Measurements from ENCODE around the gene CHST11.
A peak's percentile ranks its signal among the peaks of the same experiment; 100 is the strongest.
"Not testable (repeated sequence)": the region's sequence is repeated elsewhere in the genome, so short reads cannot be mapped to it uniquely, and the experiment has no call there.

The CHST11 gene

GRCh38 chr12:104779134-104779533, 322.4 kb downstream of the CHST11 start:
- DNase-seq = no peak

DNA sequence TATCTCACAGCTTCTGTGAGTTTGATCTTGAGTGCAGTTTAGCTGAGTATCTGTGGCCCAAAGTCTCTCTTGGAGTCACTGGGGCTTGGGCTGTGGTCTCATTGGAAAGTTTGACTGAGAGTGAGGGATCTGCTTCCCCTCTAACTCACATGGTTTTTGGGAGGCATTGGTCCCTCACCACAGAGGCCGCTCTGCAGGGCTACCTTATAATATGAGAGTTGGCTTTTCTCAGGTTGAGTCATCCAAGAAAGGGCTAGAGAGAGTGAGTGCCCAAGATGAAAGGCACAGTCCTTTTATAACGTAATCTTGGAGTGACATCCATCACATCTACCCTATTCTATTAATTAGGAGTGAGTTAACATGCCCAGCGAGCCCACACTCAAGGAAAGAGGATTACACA, 325.5 kb downstream of the CHST11 start:
- DNase-seq = no peak

GRCh38 chr12:104784592-104784991, 327.8 kb downstream of the CHST11 start:
- DNase-seq = no peak

DNA sequence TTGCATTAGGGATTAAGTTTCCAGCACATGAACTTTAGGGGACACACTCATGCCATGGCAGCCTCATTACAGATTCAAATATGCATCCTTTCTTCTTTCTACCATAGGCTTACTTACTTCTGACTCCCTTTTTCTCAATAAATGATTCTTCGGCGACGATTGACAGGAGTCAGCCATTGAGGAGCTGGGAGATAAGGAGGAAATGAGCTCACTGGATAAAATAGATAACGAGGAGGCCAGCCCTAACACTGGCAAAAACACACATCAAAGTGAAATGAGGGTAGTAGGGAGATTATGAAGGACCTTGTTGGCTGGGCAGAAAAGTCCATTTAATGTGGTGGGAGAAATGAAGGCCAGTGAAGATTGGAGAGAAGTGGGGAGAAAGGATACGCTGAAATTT, 329.1 kb downstream of the CHST11 start:
- no peak for DNase-seq

DNA sequence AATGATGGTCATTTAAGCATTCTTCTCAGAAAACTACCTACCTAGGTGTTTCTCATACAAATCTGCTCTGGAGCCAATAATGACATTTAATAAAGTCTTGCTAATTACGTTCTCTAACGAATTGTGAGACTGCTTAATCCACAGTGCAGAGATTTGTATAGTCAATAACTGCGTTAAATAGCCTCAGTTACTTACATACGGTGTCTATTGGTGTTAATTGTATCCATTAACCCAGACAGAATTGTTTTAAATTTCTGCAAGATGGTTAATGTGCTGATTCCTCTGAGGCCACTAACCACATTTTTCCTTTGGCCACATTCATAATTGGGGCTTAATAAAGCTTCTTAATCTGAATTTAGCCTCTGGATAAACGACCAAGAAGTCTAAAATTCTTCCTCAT, 329.6 kb downstream of the CHST11 start:
- no peak for DNase-seq

GRCh38 chr12:104788840-104789271, 332.1 kb downstream of the CHST11 start:
- peak; percentile 40 to 45 for DNase-seq

DNA sequence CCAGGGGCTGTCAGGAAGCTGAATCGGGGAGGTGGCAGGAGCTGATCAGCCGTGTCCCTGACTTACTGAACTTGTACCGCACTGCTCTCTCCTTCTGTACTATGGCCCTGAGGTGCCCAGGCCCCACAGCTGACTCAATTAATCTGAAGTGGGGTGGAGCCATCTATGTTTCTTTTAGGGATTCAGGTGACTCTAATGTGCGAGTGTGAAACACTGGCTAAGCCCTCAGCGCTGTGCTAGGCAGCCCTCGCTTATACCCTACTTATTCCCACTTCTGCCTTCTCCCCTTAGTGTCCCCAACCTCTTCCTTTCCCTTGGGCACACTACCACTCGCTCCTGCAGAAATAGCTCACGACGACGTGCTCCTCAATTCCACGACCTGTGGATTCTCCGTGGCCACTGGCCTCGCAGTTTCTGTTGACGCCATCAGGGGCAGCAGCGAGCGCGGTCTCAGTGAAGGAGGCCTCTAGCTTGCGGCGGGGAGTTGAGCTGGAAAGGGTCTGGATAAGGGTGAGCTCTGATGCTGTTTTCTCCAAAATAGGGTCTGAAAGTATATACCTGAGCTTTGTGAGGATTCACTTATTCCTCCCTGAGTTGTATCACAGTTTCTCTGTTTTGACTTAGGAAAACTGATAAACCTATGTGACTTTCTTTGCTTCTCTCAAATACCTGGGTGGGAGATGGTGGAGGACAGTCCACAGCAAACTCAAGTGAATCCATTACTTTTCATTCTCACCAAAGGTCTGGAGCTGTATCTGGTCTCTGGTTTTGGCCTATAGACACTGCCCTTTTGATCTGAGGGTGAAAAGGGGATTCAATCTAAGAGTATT, 333.8 kb downstream of the CHST11 start:
- DNase-seq = peak in 1 of 2 donors; percentile 24

DNA sequence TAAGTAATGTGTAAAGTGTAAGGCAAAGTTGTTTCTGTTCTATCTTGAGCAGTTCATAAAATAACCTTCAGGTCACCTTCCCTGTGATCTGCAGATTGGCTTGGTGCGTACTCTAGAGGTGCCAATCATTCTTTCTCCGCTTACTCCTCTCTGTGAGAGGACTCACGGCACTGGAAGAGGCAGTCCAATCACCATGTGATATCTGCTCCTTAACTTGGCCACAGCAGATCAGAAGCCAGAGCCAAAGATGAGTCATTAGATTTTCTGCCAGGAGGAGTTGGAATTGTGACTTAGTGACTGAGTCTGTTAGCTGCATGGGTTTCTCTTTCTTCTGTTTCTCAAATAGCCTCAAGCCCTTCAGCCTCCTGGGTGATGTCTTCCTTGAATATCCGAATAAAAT, 335.8 kb downstream of the CHST11 start:
- no peak for DNase-seq

GRCh38 chr12:104793285-104793684, 336.5 kb downstream of the CHST11 start:
- no peak for DNase-seq

- DNase-seq = no peak
Observed at GRCh38 chr12:104793968-104794367, 337.2 kb downstream of the CHST11 start.

DNA sequence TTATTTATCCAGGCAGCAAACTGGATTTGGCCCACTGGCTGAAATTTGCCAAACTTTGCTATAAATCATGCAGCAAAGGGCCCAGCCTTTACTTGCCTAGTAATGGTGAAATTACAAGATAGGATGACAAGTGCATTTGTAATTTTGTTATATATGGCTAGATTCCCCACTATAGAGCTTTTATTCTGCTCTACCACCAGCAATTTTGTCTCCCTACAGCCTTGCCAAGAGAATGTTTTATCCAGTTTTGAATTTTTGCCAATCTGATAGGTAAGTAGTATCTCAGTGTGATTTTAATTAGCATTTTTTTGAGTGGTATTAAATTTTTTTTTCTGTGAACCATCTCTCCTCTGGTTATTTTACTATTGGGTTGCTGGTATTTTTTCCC, 339.7 kb downstream of the CHST11 start:
- no peak for DNase-seq

DNA sequence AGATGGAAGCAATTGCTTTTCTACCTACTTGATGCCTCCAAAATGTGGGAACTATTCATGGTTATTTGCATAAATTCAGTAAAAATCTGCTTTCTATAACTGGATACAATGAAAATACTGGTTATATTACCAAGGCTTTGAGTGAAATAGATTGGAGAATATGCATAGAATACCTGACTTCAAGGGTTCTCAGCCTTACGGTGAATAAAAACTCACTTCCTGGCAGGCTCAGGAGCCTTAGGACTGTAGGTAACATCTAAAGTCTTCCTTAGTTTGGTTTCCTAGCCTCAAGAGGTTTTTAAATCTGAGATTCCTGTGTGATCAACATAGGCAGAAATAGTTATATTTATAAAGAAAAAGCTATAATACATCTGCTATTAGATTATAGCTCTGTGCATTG, 342.7 kb downstream of the CHST11 start:
- DNase-seq = no peak

GRCh38 chr12:104801005-104801404, 344.3 kb downstream of the CHST11 start:
- DNase-seq = no peak

DNA sequence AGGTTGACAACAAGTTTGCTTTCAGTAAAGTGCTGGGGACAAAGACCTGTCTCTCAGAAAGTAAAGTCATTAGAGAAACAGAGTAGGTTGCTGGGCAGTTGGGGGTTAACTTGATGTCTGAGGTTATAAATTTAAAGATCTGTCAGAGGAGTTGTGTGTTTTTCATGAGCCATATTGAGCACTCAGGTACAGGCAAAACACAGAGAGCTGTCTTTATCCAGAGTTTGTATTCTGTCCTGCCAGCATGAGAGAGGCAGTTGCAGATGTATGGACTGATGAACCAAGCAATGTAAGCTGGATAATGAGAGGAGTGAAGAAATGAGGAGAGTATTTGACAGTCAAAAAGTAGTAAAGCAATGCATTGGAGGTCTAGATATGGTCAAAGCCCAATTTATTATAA, 344.7 kb downstream of the CHST11 start:
- DNase-seq = no peak

GRCh38 chr12:104802208-104802607, 345.5 kb downstream of the CHST11 start:
- DNase-seq = peak in 1 of 2 donors; percentile 16

DNA sequence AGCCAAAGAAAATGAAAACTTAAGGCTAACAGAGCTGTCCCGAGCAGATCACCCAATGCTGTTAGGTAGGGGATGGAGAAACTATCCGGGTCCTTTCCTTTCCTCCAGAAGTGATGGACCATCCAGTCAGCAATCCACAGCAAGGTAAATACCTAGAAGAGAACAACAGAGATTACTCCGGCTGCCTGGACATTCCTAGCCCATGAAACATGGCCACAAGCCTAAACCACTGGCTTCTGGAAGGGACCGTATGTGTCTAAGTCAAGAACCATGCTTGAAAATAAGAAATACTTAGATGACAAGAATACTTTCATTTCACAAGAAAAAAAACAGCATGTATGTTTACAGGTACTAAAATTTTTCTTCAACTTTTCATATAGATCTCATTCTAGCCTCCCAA, 348.4 kb downstream of the CHST11 start:
- DNase-seq = no peak

DNA sequence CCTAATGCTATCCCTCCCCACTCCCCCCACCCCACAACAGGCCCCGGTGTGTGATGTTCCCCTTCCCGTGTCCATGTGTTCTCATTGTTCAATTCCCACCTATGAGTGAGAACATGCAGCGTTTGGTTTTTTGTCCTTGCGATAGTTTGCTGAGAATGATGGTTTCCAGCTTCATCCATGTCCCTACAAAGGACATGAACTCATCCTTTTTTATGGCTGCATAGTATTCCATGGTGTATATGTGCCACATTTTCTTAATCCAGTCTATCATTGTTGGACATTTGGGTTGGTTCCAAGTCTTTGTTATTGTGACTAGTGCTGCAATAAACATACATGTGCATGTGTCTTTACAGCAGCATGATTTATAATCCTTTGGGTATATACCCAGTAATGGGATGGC, 349.4 kb downstream of the CHST11 start:
- DNase-seq = not testable (repeated sequence)

GRCh38 chr12:104809251-104809650, 352.5 kb downstream of the CHST11 start:
- DNase-seq = no peak

DNA sequence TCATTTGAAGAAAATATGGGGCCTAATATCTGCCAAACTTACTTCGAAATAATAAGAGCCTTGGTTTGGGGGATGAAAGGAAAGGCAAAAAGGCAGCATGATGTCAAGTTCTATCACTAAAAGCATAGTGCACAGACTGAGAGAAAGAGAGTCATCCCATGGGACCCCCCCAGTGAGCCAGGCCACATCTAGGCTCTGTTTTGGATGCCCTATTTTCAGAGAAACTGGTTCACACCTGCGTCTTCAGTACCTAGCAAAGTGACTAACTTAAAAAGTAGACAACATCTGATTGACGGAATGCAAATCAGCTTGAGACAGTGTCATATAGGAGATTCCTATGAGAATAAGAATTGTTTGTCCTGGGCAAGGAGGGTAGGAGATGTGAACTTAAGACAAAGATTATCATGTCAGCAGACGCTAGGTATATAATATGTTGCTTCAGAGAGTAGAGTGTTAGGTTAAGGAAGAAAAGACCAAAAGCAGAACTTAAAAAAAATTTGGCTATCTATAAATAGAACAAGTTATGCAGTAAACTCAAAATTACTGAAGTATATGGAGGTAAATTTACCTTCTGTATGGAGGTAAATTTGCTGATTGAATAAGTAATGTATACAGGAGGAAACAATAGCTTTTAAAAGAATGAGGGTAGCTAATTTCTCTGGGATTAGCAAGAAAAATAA, 353.1 kb downstream of the CHST11 start:
- no peak for DNase-seq
